Activated CD4-positive, alpha-beta T cell treated with anti-CD3 and anti-CD28 coated beads, Interleukin-2, amount 10 ng/mL, durations not matched to agents 24 days and 14 days (primary cell): Measurements from ENCODE around the gene VTN. TPM values are rescaled to one million over a fixed set of nuclear protein-coding genes. Genes with fewer than 3 reads are reported as not detected.

Experiments used
- DNase-seq: peaks from one replicate; pipeline ENCODE4 v3.0.0; 2022
- H3K27ac Mint-ChIP-seq: one replicate; pipeline ENCODE4 v1.8.0; 2022; ENCODE audit warnings: mild to moderate bottlenecking, mixed read lengths
- H3K27me3 Mint-ChIP-seq: one replicate; pipeline ENCODE4 v1.8.0; 2022; ENCODE audit warnings: mixed read lengths
- H3K36me3 Mint-ChIP-seq: one replicate; pipeline ENCODE4 v1.8.0; 2022; ENCODE audit warnings: low read depth, mild to moderate bottlenecking, mixed read lengths
- H3K4me1 Mint-ChIP-seq: one replicate; pipeline ENCODE4 v1.8.0; 2021; ENCODE audit warnings: mixed read lengths
- H3K4me3 Mint-ChIP-seq: one replicate; pipeline ENCODE4 v1.8.0; 2022; ENCODE audit warnings: mild to moderate bottlenecking, moderate library complexity, mixed read lengths
- H3K9me3 Mint-ChIP-seq: one replicate; pipeline ENCODE4 v1.8.0; 2021; ENCODE audit warnings: mixed read lengths
- intact Hi-C: fragments of 100-400 bp; cut with micrococcal nuclease; formaldehyde crosslinking; loops from one replicate; pipeline ENCODE4 v1.15.1; 2023
- total RNA-seq: library from RNA; stranded (reverse); gene quantifications from 2 replicates; pipeline ENCODE4 v1.2.3, GENCODE V29; 2022

Gene VTN
- total RNA-seq, 1 donor from 2014 or later: 0.23 TPM

GRCh38 chr17:28324781-28325180 is 45.3 kb downstream of the VTN start:
- H3K27ac Mint-ChIP-seq: no peak overlapping the region
- no peak overlapping the region for H3K4me3 Mint-ChIP-seq
- no peak for DNase-seq
- no peaks in the 10 kb centered on the region for H3K27me3 Mint-ChIP-seq
- H3K9me3 Mint-ChIP-seq: no peaks in the 10 kb centered on the region
- intact Hi-C loops: no loop called here
- peaks cover 46% of the 10 kb centered on the region for H3K36me3 Mint-ChIP-seq
- H3K4me1 Mint-ChIP-seq: peaks cover 41% of the 10 kb centered on the region

GRCh38 chr17:28324267-28324745 is 45.8 kb downstream of the VTN start:
- H3K4me1 Mint-ChIP-seq: peaks cover 42% of the 10 kb centered on the region
- H3K36me3 Mint-ChIP-seq: peaks cover 46% of the 10 kb centered on the region
- intact Hi-C loops: no loop called here
- H3K9me3 Mint-ChIP-seq: no peaks in the 10 kb centered on the region
- H3K4me3 Mint-ChIP-seq: no peak overlapping the region
- H3K27ac Mint-ChIP-seq: no peak overlapping the region
- DNase-seq: no peak
- H3K27me3 Mint-ChIP-seq: no peaks in the 10 kb centered on the region

- H3K27me3 Mint-ChIP-seq: no peaks in the 10 kb centered on the region
- no peaks in the 10 kb centered on the region for H3K9me3 Mint-ChIP-seq
- intact Hi-C loops: no loop called here
- DNase-seq: no peak
- H3K36me3 Mint-ChIP-seq: peaks cover 15% of the 10 kb centered on the region
- H3K4me1 Mint-ChIP-seq: peaks cover 36% of the 10 kb centered on the region
- H3K27ac Mint-ChIP-seq: peak overlapping the region; percentile 96
- peak overlapping the region; percentile 97 for H3K4me3 Mint-ChIP-seq
Observed at GRCh38 chr17:28320215-28321061, 49.7 kb downstream of the VTN start.

GRCh38 chr17:28319598-28319935 is 50.5 kb downstream of the VTN start:
- intact Hi-C loops: loop anchor here (1.0 to 5.0 kb wide), 3 partner anchors 8 to 512 kb away; partner anchors contain the start of genes IFT20 and TNFAIP1
- DNase-seq: no peak
- no peaks in the 10 kb centered on the region for H3K9me3 Mint-ChIP-seq

GRCh38 chr17:28318759-28319597 is 51.1 kb downstream of the VTN start, which contains the start of gene TMEM97:
Gene TMEM97, plus strand, starts transcription at chr17:28319200. Its CDS starts 40 bp downstream, at chr17:28319240.
- intact Hi-C loops: loop anchor here (1.0 to 5.0 kb wide), 3 partner anchors 8 to 512 kb away; partner anchors contain the start of genes IFT20 and TNFAIP1
- Mint-ChIP-seq H3K4me1 (peaks cover 34% of the 10 kb centered on the region), H3K4me3 (peak within 1 kb of the TSS; percentile 97), H3K36me3 (peaks cover 15% of the 10 kb centered on the region), H3K9me3 (no peaks in the 10 kb centered on the region), H3K27me3 (peaks cover 2% of the 10 kb centered on the region), H3K27ac (peak within 1 kb of the TSS; percentile 96)
- peak; percentile 99 for DNase-seq

More at GRCh38 chr17:28319598-28319935, 50.5 kb downstream of the VTN start:
- peaks cover 15% of the 10 kb centered on the region for H3K36me3 Mint-ChIP-seq
- H3K4me1 Mint-ChIP-seq: peaks cover 34% of the 10 kb centered on the region
- peak overlapping the region; percentile 97 for H3K4me3 Mint-ChIP-seq
- H3K27ac Mint-ChIP-seq: peak overlapping the region; percentile 96
- H3K27me3 Mint-ChIP-seq: no peaks in the 10 kb centered on the region

- DNase-seq: peak; percentile 71
- H3K9me3 Mint-ChIP-seq: no peaks in the 10 kb centered on the region
- H3K36me3 Mint-ChIP-seq: peaks cover 15% of the 10 kb centered on the region
- peaks cover 7% of the 10 kb centered on the region for H3K27me3 Mint-ChIP-seq
- peaks cover 34% of the 10 kb centered on the region for H3K4me1 Mint-ChIP-seq
- peak overlapping the region; percentile 96 for H3K27ac Mint-ChIP-seq
- peak overlapping the region; percentile 97 for H3K4me3 Mint-ChIP-seq
- intact Hi-C loops: loop anchor here (5.0 kb wide), 1 partner anchor 511 kb away; no protein-coding TSS in a partner anchor
Observed at GRCh38 chr17:28317966-28318758, 51.9 kb downstream of the VTN start.

Other genes starting within 250 kb of the VTN start
- 64.6 and 69.0 TPM in 2 replicates for gene TMEM97, start 51.1 kb downstream of the VTN start, total RNA-seq
- 21.1 and 24.7 TPM in 2 replicates for gene IFT20, start 34.8 kb downstream of the VTN start, total RNA-seq
- 30.8 and 32.7 TPM in 2 replicates for gene TNFAIP1, start 34.5 kb downstream of the VTN start, total RNA-seq
- 112 and 115 TPM in 2 replicates for gene POLDIP2, start 12.8 kb downstream of the VTN start, total RNA-seq
- not detected in 2 replicates for gene SEBOX, start 5.1 kb downstream of the VTN start, total RNA-seq
- gene SARM1, start 1.4 kb upstream of the VTN start, total RNA-seq: 36.4 and 37.7 TPM in 2 replicates
- 7.0 and 7.9 TPM in 2 replicates for gene SLC46A1, start 35.9 kb upstream of the VTN start, total RNA-seq
- not detected in 2 replicates for gene SLC13A2, start 103.3 kb upstream of the VTN start, total RNA-seq
- gene FOXN1, start 136.0 kb upstream of the VTN start, total RNA-seq: not detected in 2 replicates
- gene UNC119, start 182.3 kb upstream of the VTN start, total RNA-seq: 59.8 and 60.2 TPM in 2 replicates
- 65.8 and 70.9 TPM in 2 replicates for gene PIGS, start 201.2 kb upstream of the VTN start, total RNA-seq
- 70.2 and 72.9 TPM in 2 replicates for gene ALDOC, start 206.6 kb upstream of the VTN start, total RNA-seq
- gene SPAG5, start 228.7 kb upstream of the VTN start, total RNA-seq: 89.6 and 91.3 TPM in 2 replicates
- 40.8 and 43.8 TPM in 2 replicates for gene RSKR, start 243.9 kb upstream of the VTN start, total RNA-seq